Small intestine (tissue), 16 donors: ENCODE measurements around the gene DDI1. TPM values are rescaled to one million over a fixed set of nuclear protein-coding genes. Genes with fewer than 3 reads are reported as not detected.
A peak's percentile ranks its signal among the peaks of the same experiment; 100 is the strongest.

Experiments used
- DNase-seq, 2 donors: peaks; one replicate each; pipeline versions ENCODE4 v3.0.0 to v3.0.0-alpha.2; 2013
- FAIRE-seq: peaks from 2 replicates; lab custom pipeline; 2012; peaks lifted over from hg19 to GRCh38; lab: Jason Lieb, UNC
- H3K27ac ChIP-seq, 3 donors: one replicate each; pipeline ENCODE4 v1.5.1; 2013; ENCODE audit warnings: low read length in 2 of 3, mild to moderate bottlenecking in 2 of 3, control low read depth in 1 of 3, inconsistent platforms in 1 of 3, low read depth in 1 of 3, moderate library complexity in 1 of 3
- H3K27me3 ChIP-seq, 3 donors: one replicate each; pipeline ENCODE4 v1.6.1; 2013; ENCODE audit warnings: low read length in 3 of 3, inconsistent platforms in 1 of 3; ENCODE audit not compliant: control insufficient read depth in 3 of 3, insufficient read depth in 3 of 3
- H3K36me3 ChIP-seq, 3 donors: one replicate each; pipeline ENCODE4 v1.6.1; 2013; ENCODE audit warnings: low read length in 3 of 3, inconsistent platforms in 1 of 3, low read depth in 1 of 3, mild to moderate bottlenecking in 1 of 3, moderate library complexity in 1 of 3; ENCODE audit not compliant: control insufficient read depth in 3 of 3, insufficient read depth in 2 of 3
- H3K4me1 ChIP-seq, 3 donors: one replicate each; pipeline ENCODE4 v1.6.1; 2013; ENCODE audit warnings: low read length in 2 of 3, inconsistent platforms in 1 of 3, low read depth in 1 of 3, mild to moderate bottlenecking in 1 of 3, moderate library complexity in 1 of 3; ENCODE audit not compliant: control insufficient read depth in 3 of 3, insufficient read depth in 2 of 3
- H3K4me3 ChIP-seq, 3 donors: one replicate each; pipeline ENCODE4 v1.5.1; 2013; ENCODE audit warnings: low read length in 3 of 3, control low read depth in 1 of 3, inconsistent platforms in 1 of 3, low read depth in 1 of 3, mild to moderate bottlenecking in 1 of 3, moderate library complexity in 1 of 3
- H3K9me3 ChIP-seq, 2 donors: one replicate each; pipeline ENCODE4 v1.6.1; 2013; ENCODE audit warnings: low read depth in 1 of 2, low read length in 1 of 2; ENCODE audit not compliant: control insufficient read depth in 2 of 2, insufficient read depth in 1 of 2
- WGBS, 3 donors: extraction: QIAGEN DNeasy Blood & Tissue Kit; methylation state at CpG; one replicate each; pipeline ENCODE4 v1.1.7; 2013; 5-methylcytosine and 5-hydroxymethylcytosine counted together
- long read RNA-seq, 10 donors: transcript quantifications; one replicate each; lab custom pipeline, GENCODE V29; 2026
- polyA plus RNA-seq, 4 donors: library from polyadenylated mRNA; stranded (reverse) in 3 of 4; unstranded in 1 of 4; fragments of 200-250 nt in 3 of 4; fragments of 120-200 nt in 1 of 4; gene quantifications; one replicate each; pipeline versions ENCODE4 v1.2.1 to v1.2.3, GENCODE V29; 2013
- donor health status: healthy with polysubstance abuse.
- donor health status: control.
- donor health status: control.
- donor health status: Bipolar disorder and iron deficiency.
- donor health status: healthy.

DDI1 gene
- under 1 TPM in 1 of 4 donors, not detected in 3; 0.06 TPM for polyA plus RNA-seq
- long read RNA-seq, donor 1 = 0 reads
- long read RNA-seq, donor 2 = 0 reads
- long read RNA-seq, donor 3 = 0 reads
- long read RNA-seq, donor 4 = 0 reads
- long read RNA-seq, donor 5 = 0 reads
- long read RNA-seq, donor 6 = 0 reads
- long read RNA-seq, donor 7 = 0 reads
- long read RNA-seq, donor 8 = 0 reads
- long read RNA-seq, donor 9 = 0 reads
- long read RNA-seq, donor 10 = 0 reads

- Histone ChIP-seq H3K4me3 (no peak within 1 kb of the TSS), H3K4me1 (no peaks in the 10 kb centered on the region), H3K9me3 (peaks cover 0 to 6% of the 10 kb centered on the region in 2 donors), H3K27me3 (no peaks in the 10 kb centered on the region), H3K27ac (no peak within 1 kb of the TSS), H3K36me3 (no peaks in the 10 kb centered on the region)
- 94 to 97% (median 95%) methylated on average over 17 to 26 of the region's 26 CpGs for WGBS, 3 donors
- FAIRE-seq (no peak), DNase-seq (no peak)
Observed at GRCh38 chr11:104036588-104036987, at the start of gene DDI1. Gene DDI1, plus strand, starts transcription at chr11:104036640. Its CDS starts 183 bp downstream, at chr11:104036823.

GRCh38 chr11:103987629-103988594 is 48.5 kb upstream of the DDI1 start:
- H3K27ac ChIP-seq = no peak overlapping the region
- no peaks in the 10 kb centered on the region for H3K27me3 ChIP-seq
- no peaks in the 10 kb centered on the region for H3K4me1 ChIP-seq
- no peaks in the 10 kb centered on the region for H3K36me3 ChIP-seq
- WGBS, 3 donors = 71 to 74% (median 73%) methylated on average over 9 of the region's 9 CpGs
- no peaks in the 10 kb centered on the region for H3K9me3 ChIP-seq
- FAIRE-seq (no peak), DNase-seq (peak in 1 of 2 donors; percentile 16)
- H3K4me3 ChIP-seq = no peak overlapping the region

GRCh38 chr11:103988595-103988969 is 47.9 kb upstream of the DDI1 start:
- H3K4me3 ChIP-seq = no peak overlapping the region
- no peak overlapping the region for H3K27ac ChIP-seq
- 57 to 76% (median 67%) methylated on average over 4 of the region's 4 CpGs for WGBS, 3 donors
- FAIRE-seq (no peak), DNase-seq (no peak)
- no peaks in the 10 kb centered on the region for H3K27me3 ChIP-seq
- no peaks in the 10 kb centered on the region for H3K9me3 ChIP-seq
- no peaks in the 10 kb centered on the region for H3K4me1 ChIP-seq
- H3K36me3 ChIP-seq = no peaks in the 10 kb centered on the region

DNA sequence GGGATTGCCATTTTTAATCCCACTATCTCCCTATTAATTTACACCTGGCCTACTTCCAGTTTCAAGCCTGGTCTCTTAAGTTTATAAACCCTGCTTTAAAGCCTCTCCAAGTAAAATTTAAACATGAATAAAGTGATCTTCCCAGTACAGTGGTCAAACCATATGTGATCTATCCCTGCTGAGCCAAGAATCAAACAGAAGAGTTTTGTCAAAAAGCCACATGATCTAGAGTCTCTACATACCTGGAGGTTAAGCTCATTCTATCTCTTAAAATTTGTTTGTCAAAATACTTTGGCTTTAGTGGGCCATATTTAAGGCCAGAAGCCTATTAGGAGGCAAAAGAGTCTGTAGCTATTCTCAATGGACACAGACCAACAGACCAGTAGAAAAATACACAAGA is 42.9 kb upstream of the DDI1 start:
- DNase-seq = no peak
- Histone ChIP-seq H3K4me3 (no peak overlapping the region), H3K36me3 (no peaks in the 10 kb centered on the region), H3K4me1 (no peaks in the 10 kb centered on the region), H3K27ac (no peak overlapping the region), H3K27me3 (no peaks in the 10 kb centered on the region), H3K9me3 (no peaks in the 10 kb centered on the region)
- FAIRE-seq = no peak

DNA sequence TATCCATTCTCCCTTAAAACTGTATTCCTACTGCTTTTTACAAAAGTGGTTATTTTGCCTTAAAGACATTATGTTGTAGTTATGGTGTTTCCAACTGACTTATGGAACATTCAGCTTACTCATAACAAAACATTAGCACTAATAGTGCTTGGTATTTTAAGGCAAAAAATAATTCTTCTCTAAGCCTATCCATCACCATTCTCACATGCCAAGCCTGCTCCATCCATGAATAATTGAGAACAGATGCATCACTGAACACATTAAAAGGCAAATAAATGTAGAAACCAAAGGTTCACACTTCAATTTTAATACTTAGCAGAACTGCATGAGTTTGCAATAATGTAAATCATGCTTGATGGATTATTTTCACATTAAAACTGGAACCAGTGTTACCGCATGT is 42.3 kb upstream of the DDI1 start:
- Histone ChIP-seq H3K27ac (no peak overlapping the region), H3K4me3 (no peak overlapping the region), H3K9me3 (no peaks in the 10 kb centered on the region), H3K4me1 (no peaks in the 10 kb centered on the region), H3K27me3 (no peaks in the 10 kb centered on the region), H3K36me3 (no peaks in the 10 kb centered on the region)
- FAIRE-seq (no peak), DNase-seq (no peak)
- 81 to 96% (median 96%) methylated on average over 1 of the region's 1 CpG for WGBS, 3 donors

DNA sequence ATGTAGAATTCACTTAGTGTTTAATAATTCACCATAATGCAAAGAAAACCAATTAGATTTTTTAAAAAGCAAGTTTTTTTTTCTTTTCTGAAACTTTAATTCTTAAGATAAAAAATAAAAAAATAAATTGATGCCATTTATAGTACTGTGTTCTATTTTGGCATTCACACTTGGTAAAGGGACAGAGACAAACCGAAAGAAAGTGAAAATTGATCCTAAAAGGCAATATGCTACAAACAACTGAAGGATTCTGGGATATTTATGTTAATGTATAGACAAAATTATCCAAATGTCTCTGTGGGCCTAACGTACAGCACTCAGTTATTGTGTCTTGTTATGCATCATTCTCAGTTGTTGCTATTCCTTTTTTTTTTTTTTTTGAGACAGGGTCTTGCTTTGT is 41.9 kb upstream of the DDI1 start:
- H3K36me3 ChIP-seq = no peaks in the 10 kb centered on the region
- H3K4me3 ChIP-seq = no peak overlapping the region
- FAIRE-seq (no peak), DNase-seq (no peak)
- 78 to 84% (median 79%) methylated on average over 2 of the region's 2 CpGs for WGBS, 3 donors
- H3K4me1 ChIP-seq = no peaks in the 10 kb centered on the region
- H3K27me3 ChIP-seq = no peaks in the 10 kb centered on the region
- no peak overlapping the region for H3K27ac ChIP-seq
- no peaks in the 10 kb centered on the region for H3K9me3 ChIP-seq

DNA sequence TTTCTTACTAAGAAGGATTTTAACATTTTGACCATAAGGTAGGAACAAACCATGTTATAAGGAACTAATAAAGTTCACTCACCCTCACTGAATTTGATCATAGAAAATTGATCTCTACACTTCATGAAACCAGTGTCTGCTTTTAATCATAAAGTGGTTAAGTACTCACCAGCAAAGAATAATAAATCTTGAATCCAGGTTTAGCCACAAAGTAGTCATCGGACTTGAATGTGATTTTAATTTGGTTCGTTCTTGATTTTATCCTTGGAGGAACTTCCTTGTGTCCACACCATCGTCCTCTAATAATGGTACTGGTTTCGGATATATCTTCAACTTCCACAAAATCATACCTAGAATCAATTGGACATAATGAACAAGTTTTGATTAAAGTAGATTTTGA is 40.5 kb upstream of the DDI1 start:
- DNase-seq = no peak
- Histone ChIP-seq H3K9me3 (no peaks in the 10 kb centered on the region), H3K4me3 (no peak overlapping the region), H3K4me1 (no peaks in the 10 kb centered on the region), H3K27me3 (no peaks in the 10 kb centered on the region), H3K36me3 (no peaks in the 10 kb centered on the region), H3K27ac (no peak overlapping the region)
- WGBS, 3 donors = 88 to 96% (median 93%) methylated on average over 4 of the region's 4 CpGs
- FAIRE-seq = no peak

GRCh38 chr11:103997082-103997481 is 39.4 kb upstream of the DDI1 start:
- Histone ChIP-seq H3K27ac (no peak overlapping the region), H3K9me3 (no peaks in the 10 kb centered on the region), H3K27me3 (no peaks in the 10 kb centered on the region), H3K4me1 (no peaks in the 10 kb centered on the region), H3K4me3 (no peak overlapping the region), H3K36me3 (no peaks in the 10 kb centered on the region)
- FAIRE-seq (no peak), DNase-seq (no peak)
- 75 to 86% (median 78%) methylated on average over 1 of the region's 1 CpG for WGBS, 3 donors
